Hypothalamus (tissue), 51 donors: ENCODE measurements around the gene FLYWCH1.

Experiments
- DNase-seq, 51 donors: peaks; one replicate each; lab custom pipeline; 2025; lab: John Stamatoyannopoulos, UW

The FLYWCH1 gene

DNA sequence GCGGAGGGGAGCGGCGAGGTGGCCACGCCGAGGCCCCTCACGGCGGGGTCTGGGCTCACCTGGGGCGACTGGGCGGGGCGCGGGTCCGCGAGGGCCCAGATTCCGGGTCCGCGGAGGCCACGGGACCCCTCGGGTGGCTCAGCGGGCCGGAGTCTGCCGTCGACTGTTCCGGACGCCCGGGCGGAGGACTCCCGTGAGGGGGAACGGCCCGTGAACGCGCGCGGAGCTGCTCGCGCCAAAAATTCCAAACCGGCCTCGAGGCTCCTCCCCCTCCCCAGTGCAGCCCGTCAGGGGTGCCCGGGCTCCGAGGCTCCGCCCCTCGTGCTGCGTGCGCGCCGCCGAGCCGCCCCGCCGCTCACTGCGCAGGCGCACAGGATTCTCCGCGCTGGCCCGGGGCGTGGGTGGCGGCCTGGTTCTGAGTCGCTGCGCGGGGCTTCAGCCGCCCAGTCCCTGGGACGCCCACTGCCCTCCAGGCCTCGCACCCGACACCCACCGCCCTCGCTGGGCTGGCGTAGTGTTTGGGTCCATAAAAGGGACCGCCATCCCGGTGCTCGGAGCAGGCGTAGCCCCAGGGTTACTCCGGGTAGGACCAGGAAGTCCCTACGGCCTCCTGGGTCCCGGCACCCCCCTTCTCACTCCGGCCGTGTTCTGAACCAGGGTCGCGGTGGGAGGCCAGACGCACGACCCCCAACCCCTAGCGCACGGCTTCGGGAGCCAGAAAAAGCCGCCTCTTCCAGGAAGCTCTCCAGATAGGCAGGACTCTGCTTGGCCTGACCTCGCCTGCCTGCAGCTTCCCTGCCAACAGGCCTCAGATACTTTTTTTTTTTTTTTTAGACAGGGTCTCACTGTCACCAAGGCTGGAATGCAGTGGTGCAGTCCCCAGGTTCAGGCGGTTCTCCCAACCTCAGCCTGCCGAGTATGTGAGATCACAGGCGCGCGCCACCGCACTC, 68.8 kb downstream of the FLYWCH1 start, which contains the start of gene PKMYT1:
Gene PKMYT1, minus strand, starts transcription at position 220 of the 950 bp plus-strand sequence. CDS start 789 bp downstream, outside the sequence.
- peak in 50 of 51 donors; percentile 47 to 94 (median 79) for DNase-seq

DNA sequence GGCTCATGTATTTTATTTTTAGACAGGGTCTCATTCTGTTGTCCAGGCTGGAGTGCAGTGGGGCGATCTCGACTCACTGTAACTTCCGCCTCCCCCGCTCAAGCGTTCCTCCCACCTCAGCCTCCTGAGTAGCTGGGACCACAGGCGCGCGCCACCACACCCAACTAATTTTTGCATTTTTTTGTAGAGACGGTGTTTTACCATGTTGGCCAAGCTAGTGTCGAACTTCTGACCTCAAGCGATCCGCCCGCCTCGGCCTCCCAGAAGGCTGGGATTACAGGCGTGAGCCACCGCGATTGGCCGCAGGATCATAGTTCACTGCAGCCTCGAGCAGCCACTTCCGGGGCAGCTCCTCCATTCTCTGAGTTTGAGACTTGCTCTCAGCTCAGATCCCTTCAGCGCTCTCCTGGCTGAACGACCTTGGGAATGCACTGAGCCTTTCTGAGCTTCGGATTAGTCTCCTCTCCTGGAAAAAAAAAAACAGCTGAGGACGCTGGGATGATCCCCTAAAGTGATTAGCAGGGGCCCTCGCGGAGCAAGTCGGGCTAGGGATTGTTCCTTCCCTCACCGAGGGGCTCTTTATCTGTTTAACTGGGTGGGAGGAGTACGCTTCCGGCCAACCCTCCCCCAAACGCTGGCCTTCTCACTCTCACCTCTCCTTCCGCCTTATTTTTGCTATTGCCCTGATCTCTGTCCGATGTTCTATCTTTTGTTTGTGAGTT, 69.6 kb downstream of the FLYWCH1 start:
- DNase-seq = no peak

- DNase-seq = no peak
Measured at GRCh38 chr16:2981899-2982250, 70.1 kb downstream of the FLYWCH1 start.

DNA sequence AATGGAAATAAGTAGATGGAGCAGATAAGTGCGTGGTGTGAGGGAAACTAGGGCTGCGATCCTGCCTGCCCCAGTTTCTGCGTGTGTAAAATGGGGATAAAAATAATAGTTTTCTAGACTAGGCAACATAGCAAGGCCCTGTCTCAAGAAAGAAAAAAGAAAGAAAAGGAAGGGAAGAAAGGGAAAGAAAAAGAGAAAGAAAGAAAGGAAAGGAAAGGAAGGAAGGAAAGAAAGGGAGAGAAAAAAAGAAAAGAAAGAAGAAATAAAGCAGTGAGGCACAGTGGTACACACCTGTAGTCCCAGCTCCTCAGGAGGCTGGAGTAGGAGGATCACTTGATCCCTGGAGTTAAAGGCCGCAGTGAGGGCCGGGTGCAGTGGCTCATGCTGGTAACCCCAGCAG, 70.7 kb downstream of the FLYWCH1 start:
- DNase-seq = no peak

DNA sequence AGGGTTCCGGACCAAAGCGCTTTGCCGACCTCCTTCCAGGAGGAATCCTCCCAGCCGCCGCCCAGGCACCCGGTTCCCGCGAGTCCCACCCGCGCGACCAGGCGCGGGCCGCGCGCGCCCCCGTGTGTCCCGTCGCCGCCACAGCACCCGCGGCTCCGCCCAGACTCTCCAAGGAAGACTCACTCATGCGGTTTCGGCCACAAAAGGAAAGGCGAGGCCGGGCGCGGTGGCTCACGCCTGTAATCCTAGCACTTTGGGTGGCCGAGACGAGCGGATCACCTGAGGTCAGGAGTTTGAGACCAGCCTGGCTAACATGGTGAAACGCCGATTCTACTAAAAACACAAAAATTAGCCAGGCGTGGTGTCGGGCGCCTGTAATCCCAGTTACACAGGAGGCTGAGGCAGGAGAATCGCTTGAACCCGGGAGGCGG, 72.0 kb downstream of the FLYWCH1 start:
- peak in 46 of 51 donors; percentile 20 to 87 (median 66) for DNase-seq

DNA sequence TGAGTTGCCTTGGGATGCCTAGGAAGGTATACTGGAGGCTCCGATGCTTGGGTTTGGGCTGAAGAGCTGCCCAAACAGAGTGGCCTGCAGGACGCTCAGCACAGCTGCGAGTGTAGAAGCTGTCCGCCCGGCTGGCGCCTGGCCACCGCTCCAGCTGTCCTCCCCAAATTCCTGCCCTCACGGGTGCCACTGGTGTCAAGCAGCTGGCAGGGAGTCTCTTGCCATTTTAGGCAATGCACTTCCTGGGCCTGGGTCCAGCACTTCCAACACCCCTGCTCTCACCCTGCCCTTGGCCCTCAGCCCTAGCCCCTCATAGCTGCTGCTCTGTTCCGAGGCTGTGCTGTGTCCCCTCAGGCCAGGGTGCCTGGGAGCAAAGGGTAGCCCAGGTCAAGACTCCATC, 73.7 kb downstream of the FLYWCH1 start:
- no peak for DNase-seq

- DNase-seq = no peak
Measured at GRCh38 chr16:2985893-2986355, 74.2 kb downstream of the FLYWCH1 start.

GRCh38 chr16:2986623-2987188, 75.0 kb downstream of the FLYWCH1 start:
- DNase-seq = no peak

DNA sequence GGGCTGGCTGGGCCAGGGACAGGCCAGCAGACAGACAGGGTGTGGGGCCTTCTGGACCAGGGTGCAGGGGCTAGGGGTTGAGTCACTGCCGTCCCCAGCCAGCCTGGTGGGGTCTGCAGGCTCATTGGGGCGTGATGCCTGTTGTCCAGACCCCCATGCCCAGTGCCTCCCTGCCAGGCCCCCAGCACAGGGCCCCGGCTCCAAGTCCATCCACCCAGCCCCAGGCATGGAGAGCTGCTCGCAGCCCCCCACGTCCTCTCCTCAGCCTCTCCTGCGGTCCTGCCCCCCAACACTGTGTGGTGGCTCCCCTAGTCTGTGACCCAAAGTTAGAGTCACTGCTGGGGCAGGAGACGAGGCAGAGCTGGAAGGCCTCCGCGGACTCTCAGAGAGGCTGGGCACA, 75.6 kb downstream of the FLYWCH1 start:
- no peak for DNase-seq

GRCh38 chr16:2987833-2988232, 76.1 kb downstream of the FLYWCH1 start:
- DNase-seq = no peak

GRCh38 chr16:2988590-2989099, 76.9 kb downstream of the FLYWCH1 start:
- DNase-seq = no peak

GRCh38 chr16:2990891-2991290, 79.2 kb downstream of the FLYWCH1 start:
- no peak for DNase-seq

DNA sequence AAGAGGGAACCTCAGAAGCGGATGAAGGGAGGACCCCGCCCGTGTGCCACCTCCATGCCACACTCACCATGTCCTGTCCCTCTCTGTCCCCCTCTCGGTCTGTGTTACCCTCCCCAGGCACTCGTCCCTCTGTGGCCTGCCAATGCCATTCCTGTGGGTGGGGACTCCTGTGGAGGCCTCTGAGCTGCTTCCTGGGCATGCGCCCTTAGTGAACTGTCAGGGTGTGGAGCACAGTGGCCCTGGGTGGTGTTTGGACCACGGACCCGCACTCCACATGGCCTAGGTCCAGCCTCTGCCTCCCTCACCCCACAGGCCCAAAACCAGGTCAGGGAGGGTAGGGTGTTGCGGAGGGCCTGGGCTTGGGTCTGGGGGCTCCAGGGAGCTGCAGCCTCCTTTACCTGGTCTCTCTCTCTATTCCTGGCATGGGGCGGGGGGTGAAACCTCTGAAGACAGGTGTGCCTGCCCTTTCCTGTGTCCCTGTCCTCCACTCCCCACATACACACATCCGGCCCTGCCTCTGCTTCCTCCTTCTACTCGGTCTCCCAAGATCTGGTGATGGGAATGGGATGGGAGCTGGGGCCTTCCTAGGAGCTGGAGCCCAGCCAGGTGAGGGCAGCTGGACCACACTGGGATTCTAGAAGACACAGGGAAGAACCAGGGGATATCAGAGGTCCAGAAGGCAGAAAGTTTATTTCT, 80.0 kb downstream of the FLYWCH1 start:
- no peak for DNase-seq

GRCh38 chr16:2992383-2993081, 80.8 kb downstream of the FLYWCH1 start:
- DNase-seq = no peak

GRCh38 chr16:2996298-2996697, 84.6 kb downstream of the FLYWCH1 start:
- DNase-seq = no peak

- DNase-seq = no peak
Measured at GRCh38 chr16:2999929-3000328, 88.2 kb downstream of the FLYWCH1 start.

DNA sequence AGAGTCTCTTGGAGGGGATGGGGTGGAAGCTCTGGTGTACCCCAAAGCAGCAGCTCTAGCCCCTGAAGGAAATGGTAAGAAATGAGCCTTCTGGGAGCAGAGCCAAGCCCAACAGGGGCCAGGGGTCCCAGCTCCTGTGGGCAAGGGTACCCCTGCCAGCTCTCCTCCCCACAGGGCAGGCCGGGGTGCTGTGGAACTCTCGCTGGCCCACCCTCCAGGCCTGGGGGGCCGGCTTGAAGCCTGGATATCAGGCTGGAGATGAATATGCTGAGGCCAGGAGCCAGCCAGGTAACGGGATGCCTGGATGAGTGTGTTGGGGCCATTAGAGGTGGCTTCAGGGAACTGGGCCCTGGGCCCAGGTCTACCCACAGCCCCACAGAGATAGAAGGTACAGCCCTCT, 88.8 kb downstream of the FLYWCH1 start:
- DNase-seq = no peak
